ENCODE results near the gene TANGO6.
A peak's percentile ranks its signal among the peaks of the same experiment; 100 is the strongest.
"Not testable (repeated sequence)": the region's sequence is repeated elsewhere in the genome, so short reads cannot be mapped to it uniquely, and the experiment has no call there.

Gene TANGO6

DNA sequence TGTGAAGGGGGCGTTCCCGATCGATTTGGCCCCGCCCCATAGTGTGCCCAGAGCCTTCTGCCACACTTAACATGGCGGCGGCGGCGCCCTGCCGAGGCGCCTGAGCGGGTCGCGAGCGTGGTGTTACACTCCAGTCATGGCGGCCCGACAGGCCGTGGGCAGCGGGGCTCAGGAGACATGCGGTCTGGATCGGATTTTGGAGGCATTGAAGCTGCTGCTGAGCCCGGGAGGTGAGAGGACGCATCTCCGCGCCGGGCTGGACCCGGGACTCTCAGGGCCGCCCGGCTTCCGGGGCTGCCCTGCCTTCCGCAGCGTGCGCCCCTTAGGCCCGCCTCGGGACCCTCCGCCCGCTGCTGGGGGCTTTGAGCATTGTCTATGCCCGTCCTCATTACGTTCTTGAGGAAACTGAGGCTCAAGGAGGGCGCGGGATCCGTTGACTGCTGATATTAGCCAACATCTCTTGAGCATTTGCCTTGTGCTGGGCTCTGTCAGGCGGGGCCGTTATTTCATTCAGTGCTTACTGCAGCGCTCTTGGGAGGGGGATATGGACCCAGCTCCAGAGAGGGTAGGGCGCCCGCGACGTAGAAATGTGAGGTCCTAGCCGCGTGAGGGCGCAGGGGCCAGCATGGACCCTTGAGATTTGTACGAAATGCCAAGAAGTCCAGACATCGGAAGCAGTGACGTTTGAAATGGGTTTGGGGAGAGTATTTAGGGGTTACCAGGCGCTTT lies at the start of gene TANGO6:
Gene TANGO6, plus strand, starts transcription at position 50 of the 729 bp plus-strand sequence. Its CDS starts 87 bp downstream, at position 137.
- DNase-seq (ENCODE audit: low read depth in 1 of 2, low spot score in 1 of 2) = peak; percentile 83 to 95

DNA sequence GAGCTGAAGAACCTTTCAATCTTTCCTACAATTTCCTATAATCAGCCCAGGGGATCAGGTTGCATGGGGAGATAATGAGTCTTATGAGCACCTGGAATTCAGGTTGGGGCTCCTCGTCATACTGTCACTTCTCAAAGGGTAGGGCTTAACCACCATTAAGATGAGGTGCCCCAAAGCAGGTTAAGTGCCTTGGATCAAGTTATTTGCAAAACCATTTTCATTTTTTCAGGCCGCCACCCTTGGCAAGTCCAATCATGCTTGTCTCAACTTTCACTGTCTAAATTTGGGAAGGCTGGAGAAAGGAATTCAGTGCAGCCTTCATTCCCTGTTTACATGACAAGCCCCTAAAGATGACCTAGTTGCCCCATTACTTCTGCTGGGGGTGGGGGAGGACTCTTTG lies 44.9 kb upstream of the TANGO6 start:
- DNase-seq (ENCODE audit: low read depth in 1 of 2, low spot score in 1 of 2) = no peak

DNA sequence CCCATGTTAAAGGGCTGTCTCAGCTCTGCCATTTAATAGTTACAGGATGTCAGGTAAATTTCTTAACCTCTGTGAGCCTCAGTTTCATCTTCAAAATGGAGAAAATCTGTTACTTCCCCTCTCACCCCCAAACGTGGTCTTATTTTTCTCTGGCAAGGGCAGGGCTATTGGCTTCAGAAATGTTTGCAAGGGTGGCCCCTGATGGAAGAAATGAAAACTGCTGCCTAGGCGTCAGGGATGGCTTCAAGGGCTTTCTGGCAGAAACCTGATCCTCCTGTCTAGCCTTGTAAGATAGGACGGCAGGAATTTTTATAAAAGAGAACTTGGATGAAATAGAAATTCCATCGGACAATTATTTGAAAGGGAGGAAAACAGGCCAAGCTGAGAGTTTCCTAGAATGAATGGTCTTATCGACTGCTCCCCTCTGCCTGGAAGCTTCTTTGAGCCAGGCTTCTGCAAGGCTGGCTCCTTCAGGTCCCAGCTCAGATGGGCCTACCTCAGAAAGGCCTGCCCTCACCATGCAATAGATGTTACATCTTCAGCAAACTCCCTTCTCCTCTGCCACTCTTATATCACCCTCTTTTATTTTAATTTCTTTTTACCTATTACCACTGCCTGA lies 43.0 kb upstream of the TANGO6 start:
- DNase-seq (ENCODE audit: low read depth in 1 of 2, low spot score in 1 of 2) = peak in 1 of 2 donors; percentile 12

DNA sequence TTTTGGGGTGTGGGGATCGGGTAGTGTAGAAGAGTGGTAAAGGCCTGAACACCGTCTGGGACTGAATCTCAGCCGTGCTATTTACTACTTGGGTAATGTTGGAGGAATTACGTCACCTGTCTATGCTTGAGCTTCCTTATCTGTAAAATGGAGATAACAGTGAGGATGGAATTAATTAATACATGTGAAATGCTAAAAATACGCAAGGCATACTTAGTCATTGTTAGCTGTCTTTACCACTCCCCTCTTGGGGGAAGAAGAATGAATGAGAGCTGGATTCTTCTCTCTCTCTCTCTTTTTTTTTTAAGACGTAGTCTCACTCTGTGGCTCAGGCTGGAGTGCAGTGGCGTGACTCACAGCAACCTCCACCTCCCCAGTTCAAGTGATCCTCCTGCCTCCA lies 41.1 kb upstream of the TANGO6 start:
- DNase-seq (ENCODE audit: low read depth in 1 of 2, low spot score in 1 of 2) = no peak

DNA sequence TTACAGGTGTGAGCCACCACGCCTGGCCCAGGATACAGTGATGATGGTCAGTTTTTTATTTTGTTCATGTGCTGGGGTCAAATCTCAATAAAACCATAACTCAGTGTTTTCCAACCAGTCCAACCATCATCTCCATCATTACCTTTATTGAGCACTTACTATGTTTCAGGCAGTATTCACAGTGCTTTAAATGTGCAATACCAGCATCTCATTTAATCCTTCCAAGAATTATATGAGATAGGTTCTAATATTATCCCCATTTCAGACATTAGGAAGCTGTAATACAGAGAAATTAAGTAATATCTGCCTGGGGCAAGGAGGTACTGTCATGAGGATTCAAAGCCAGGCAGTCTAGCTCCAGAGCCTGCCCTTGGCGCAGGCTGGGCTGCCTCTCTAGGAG lies 36.9 kb upstream of the TANGO6 start:
- no peak for DNase-seq (ENCODE audit: low read depth in 1 of 2, low spot score in 1 of 2)

DNA sequence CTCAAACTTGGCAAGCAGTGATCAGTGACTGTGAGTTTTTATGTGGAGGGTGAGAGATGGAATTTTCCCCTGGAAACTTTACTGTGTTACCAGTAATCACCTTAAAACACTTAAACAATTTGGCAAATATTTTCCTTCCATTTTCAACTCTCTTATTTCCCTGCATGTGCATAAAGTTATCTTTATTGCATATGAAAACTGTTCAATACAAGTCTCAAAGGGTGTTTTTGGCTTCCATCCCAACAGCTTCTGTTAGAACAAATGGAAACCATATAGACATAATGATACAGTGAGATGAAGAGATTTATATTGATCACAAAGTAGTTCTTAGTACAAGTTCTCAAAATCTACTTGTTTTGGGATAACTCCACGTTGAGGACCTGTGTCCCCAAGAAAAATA lies 36.4 kb upstream of the TANGO6 start:
- no peak for DNase-seq (ENCODE audit: low read depth in 1 of 2, low spot score in 1 of 2)

DNA sequence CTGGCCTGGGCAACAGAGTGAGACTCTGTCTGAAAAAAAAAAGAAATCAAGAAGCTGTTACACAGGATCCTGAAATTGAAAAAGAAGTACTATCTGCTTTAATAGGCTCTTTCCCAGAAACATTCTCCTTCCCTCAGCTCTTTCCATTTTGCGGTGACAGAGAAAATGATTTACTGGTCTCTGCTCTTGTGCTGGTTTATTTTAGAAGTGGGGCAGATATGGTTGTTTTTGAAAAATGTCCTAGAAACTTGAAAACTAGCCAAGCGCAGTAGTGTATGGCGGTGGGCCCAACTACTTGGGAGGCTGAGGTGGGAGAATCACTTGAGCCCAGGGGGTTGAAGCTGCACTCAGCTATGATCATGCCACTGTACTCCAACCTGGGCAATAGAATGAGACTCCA lies 28.8 kb upstream of the TANGO6 start:
- no peak for DNase-seq (ENCODE audit: low read depth in 1 of 2, low spot score in 1 of 2)

DNA sequence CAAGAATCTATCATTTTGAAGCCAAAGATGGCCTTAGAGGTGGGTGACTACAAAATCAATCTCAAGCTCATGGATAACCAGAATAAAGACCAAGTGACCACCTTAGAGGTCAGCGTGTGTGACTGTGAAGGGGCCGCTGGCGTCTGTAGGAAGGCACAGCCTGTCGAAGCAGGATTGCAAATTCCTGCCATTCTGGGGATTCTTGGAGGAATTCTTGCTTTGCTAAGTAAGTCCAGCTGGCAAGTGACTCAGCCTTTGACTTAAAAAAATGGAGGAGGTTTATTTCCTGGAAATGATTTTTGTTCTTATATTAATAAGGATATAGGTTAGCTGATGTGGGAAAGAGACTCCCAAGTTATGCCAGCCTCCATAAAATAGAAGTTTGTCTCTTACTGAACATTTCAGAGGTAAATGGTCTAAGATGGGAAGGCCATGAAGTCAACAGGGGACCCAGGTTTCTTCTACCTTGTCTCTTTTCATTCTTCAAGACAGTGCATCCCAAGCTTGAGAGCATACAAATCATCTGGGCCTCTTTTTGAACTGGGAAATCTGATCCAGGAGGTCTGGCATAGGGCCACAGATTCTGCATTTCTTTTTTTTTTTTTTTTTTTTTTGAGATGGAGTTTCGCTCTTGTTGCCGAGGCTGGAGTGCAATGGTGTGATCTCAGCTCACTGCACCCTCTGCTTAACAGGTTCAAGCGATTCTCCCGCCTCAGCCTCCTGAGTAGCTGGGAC lies 19.8 kb upstream of the TANGO6 start:
- DNase-seq (ENCODE audit: low read depth in 1 of 2, low spot score in 1 of 2) = no peak

DNA sequence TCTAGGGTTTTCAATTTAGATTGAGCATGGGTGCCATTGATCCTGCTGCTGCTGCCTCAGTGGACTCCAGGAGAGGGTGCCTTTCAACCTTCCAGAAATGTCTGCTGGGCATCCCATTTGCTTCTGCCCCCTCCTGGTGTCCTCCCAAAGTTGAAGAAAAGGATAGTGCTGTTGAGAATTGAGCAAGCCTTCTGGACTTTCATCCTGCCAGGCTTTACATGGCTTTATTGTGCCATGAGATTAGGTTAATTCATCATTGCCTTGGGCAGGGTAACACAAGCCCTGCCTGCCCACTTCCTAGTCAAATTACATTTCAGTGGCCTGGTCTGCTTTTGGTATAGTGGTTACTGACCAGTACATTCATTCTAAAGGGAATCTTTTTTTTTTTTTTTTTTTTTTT lies 17.9 kb upstream of the TANGO6 start:
- no peak for DNase-seq (ENCODE audit: low read depth in 1 of 2, low spot score in 1 of 2)

DNA sequence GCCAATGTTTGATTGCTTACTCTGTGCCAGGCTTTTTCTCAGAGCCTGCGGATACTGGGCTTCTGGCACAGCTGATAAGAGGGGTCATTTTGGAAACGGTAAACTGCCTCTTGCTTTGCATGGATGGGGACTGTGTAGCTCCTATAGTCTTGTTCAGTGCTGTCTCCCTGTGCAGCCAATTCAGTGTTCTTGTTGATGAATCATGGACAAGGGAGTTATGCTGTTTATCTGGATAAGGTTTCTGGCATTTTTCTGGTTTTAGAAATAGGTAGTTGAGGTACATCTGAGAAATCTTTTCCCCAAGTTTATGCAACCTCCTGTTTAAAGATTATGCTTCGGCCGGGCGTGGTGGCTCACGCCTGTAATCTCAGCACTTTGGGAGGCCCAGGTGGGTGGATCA lies 16.7 kb upstream of the TANGO6 start:
- no peak for DNase-seq (ENCODE audit: low read depth in 1 of 2, low spot score in 1 of 2)

DNA sequence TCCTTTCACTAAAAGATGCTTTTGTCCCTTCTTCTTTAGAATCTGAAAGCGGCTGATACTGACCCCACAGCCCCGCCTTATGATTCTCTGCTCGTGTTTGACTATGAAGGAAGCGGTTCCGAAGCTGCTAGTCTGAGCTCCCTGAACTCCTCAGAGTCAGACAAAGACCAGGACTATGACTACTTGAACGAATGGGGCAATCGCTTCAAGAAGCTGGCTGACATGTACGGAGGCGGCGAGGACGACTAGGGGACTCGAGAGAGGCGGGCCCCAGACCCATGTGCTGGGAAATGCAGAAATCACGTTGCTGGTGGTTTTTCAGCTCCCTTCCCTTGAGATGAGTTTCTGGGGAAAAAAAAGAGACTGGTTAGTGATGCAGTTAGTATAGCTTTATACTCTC lies 10.1 kb upstream of the TANGO6 start:
- DNase-seq (ENCODE audit: low read depth in 1 of 2, low spot score in 1 of 2) = no peak

DNA sequence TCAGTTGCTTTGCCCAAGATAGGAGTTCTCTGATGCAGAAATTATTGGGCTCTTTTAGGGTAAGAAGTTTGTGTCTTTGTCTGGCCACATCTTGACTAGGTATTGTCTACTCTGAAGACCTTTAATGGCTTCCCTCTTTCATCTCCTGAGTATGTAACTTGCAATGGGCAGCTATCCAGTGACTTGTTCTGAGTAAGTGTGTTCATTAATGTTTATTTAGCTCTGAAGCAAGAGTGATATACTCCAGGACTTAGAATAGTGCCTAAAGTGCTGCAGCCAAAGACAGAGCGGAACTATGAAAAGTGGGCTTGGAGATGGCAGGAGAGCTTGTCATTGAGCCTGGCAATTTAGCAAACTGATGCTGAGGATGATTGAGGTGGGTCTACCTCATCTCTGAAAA lies 8.8 kb upstream of the TANGO6 start:
- no peak for DNase-seq (ENCODE audit: low read depth in 1 of 2, low spot score in 1 of 2)

DNA sequence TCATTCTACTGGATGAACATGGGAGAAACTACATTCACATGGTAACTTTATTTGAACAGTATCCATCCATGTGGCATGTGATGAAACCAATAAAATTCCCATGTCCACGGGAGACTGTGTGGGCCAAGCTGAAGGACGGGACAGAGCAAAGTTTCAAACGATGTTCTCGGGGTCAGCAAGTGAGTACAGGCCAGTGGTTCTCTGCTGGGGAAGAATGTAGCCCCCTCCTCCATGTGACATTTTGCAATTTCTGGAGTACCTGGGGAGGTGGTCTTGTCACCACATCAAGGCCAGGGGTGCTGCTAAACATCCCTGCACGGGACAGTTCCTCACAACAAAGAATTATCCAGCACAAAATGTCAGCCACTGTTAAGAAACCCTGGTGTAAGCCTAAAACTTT lies 7.4 kb upstream of the TANGO6 start:
- no peak for DNase-seq (ENCODE audit: low read depth in 1 of 2, low spot score in 1 of 2)

DNA sequence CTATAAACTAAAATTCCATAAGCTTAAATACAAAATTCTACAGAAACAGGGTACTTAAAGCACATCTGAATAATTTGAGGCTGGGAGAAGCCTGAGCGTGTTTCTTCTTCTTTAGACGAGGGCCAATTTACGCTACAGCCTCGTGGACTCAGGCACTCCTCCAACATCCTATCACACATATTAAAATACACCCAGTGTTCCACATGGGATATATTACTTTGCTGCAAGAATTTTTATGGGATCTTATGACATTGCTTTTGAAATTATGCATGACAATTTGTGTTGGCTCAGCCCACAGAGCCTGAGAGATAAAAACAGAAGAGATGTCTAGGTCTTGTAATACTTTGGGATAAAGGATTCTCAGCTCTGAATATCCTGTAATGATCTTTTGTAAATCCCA lies 3.5 kb upstream of the TANGO6 start:
- DNase-seq (ENCODE audit: low read depth in 1 of 2, low spot score in 1 of 2) = no peak

DNA sequence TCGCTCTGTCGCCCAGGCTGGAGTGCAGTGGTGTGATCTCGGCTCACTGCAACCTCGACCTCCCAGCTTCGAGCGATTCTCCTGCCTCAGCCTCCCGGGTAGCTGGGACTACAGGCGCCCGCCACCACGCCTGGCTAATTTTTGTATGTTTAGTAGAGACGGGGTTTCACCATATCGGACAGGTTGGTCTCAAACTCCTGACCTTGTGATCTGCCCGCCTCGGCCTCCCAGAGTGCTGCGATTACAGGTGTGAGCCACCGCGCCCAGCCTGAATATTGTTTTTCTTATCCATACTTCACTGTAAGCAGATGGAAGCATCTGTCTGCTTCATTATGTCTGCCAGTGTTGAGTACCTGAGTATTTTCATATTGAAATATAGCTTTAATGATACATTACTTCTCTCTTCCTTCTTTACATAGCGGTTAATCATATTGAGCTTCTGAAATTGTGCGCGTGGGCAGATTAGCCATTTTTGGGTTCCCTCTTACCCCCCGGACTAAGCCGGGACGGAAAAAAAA lies 308 bp upstream of the TANGO6 start:
- not testable (repeated sequence) for DNase-seq (ENCODE audit: low read depth in 1 of 2, low spot score in 1 of 2)

DNA sequence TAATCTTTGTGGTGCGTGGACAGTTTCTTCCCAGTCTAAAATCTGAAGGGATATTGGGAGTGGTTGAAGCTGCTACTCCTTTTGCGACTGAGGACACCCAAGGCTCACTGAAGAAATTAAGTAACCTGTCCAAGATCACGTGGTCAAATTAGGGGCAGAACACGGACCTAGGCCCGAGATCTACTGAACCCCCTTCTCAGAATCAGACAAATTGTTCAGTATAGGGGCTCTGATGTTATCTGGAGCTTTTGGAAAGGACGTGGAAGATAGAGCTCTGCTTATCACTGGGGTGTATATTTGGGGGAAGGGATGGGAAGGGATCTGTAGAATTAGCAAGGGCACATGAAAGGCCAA lies 857 bp downstream of the TANGO6 start:
- no peak for DNase-seq (ENCODE audit: low read depth in 1 of 2, low spot score in 1 of 2)

DNA sequence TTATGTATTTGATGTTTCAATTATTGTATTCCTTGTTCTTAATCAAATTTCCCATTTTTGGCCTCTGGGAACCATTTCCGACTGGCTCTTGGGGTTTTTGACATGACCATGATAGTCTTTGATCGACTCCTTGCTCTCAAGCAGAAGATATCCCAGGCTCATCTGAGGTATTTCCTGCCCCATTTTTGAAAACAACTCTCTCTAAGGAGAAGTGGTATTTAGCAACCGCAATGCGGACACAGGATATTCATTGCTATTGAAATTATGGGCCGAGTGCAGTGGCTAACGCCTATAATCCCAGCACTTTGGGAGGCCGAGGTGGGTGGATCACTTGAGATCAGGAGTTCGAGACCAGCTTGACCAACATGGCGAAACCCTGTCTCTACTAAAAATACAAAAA lies 5.5 kb downstream of the TANGO6 start:
- no peak for DNase-seq (ENCODE audit: low read depth in 1 of 2, low spot score in 1 of 2)

DNA sequence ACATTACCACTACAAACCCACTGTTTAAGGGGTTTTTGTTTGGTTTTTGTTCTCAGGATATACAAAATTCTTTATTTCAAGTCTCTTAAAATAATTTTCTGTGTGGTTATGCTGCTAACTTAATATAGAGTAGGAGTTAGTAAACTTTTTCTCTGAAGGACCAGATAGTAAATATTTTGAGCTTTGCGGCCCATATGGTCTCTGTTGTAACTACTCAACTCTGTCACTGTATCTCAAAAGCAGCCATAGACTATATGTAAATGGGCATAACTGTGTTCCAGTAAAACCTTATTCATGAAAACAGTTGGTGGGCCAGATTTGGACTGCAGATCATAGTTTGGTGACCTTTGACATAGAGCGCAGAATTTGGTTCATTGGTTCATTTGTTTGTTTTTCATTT lies 7.2 kb downstream of the TANGO6 start:
- no peak for DNase-seq (ENCODE audit: low read depth in 1 of 2, low spot score in 1 of 2)

DNA sequence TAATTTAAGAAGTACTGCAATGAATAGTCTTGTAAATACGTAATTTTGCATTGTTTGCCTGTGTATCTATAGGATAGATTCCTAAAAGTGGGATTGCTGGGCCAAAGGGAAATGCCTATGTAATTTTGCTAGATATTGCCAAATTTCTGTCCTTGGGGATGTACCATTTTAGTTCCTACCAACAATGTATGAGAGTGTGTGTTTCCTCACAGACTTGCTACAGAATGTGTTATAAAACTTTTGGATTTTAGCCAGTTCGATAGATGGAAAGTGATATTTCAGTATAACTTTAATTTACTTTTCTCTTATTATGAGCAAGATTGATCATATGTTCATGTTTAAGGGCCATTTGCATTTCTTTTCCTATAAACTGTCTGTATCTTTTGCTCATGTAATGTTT lies 8.3 kb downstream of the TANGO6 start:
- DNase-seq (ENCODE audit: low read depth in 1 of 2, low spot score in 1 of 2) = no peak

DNA sequence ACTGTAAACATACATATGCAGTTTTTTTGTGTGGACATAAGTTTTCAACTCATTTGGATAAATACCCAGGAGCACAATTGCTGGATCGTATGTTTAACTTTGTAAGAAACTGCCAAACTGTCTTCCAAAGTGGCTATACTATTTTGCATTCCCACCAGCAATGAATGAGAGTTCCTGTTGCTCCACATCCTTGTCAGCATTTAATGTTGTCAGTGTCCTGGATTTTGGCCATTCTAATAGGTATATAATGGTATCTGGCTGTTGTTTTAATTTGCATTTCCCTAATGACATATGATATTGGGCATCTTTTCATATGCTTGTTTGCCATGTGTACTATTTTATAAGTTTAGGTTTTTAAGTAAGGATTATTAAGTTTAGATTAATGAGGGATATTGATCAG lies 14.1 kb downstream of the TANGO6 start:
- no peak for DNase-seq (ENCODE audit: low read depth in 1 of 2, low spot score in 1 of 2)

DNA sequence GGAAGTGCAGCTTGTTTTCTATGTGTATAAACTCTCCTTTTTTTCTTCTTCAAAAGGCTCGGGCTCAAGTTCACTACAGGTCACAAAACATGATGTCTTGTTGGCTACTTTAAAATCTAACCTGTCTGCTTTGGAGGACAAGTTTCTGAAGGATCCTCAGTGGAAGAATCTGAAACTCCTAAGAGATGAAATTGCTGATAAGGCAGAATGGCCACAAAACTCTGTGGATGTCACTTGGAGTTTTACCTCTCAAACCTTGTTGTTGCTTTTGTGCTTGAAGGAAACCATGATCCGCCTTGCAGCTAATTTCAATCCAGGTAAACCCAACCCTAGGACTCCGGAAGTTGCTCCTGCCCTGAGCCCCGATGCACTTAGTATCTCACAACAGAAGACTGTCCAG lies 16.5 kb downstream of the TANGO6 start:
- DNase-seq (ENCODE audit: low read depth in 1 of 2, low spot score in 1 of 2) = no peak
